GM12878 (cell line): Measurements from ENCODE around the gene KCNC1. TPM values are rescaled to one million over a fixed set of nuclear protein-coding genes. Genes with fewer than 3 reads are reported as not detected.

ENCODE experiments used
- ATAC-seq: fragments of 200-7000 bp; cut with Tn5 transposase; 3 replicates; pipeline ENCODE4 v1.9.1; 2020; ENCODE audit warnings: mild to moderate bottlenecking, moderate library complexity
- BruUV-seq: library from RNA; stranded (reverse); fragments of 400-500 nt; replicated peaks from 2 replicates; lab custom pipeline; 2021; lab: Mats Ljungman, UMichigan
- CTCF ChIA-PET: fragments of 300-600 bp; sonication (Branson Sonifier 250); formaldehyde crosslinking; extraction: SDS; loops from one replicate; lab custom pipeline; 2021; ENCODE audit warnings: inconsistent platforms; lab: Yijun Ruan, JAX
- POLR2A ChIA-PET: fragments of 350-600 bp; formaldehyde crosslinking; extraction: SDS; loops from one replicate; lab custom pipeline; 2021; ENCODE audit warnings: inconsistent platforms; lab: Charles Lee
- RAD21 ChIA-PET: fragments of 300-600 bp; sonication (Branson Sonifier 250); formaldehyde crosslinking; loops from one replicate; lab custom pipeline; 2023; ENCODE audit warnings: antibody characterized with exemption; ENCODE audit not compliant: unreplicated experiment; lab: Charles Lee
- SMC1A ChIA-PET: fragments of 300-600 bp; sonication (Branson Sonifier 250); formaldehyde crosslinking; loops from one replicate; lab custom pipeline; 2023; ENCODE audit not compliant: unreplicated experiment, uncharacterized antibody; lab: Charles Lee
- DNase-seq: peaks from one replicate; pipeline ENCODE4 v3.0.0-alpha.2; 2011; ENCODE audit warnings: low read depth, low spot score
- FAIRE-seq: peaks from 3 replicates; lab custom pipeline; 2011; peaks lifted over from hg19 to GRCh38; lab: Jason Lieb, UNC
- H2AFZ ChIP-seq: 2 replicates; pipeline ENCODE4 v1.6.0; 2011; ENCODE audit warnings: low read depth, low read length, control low read depth; ENCODE audit not compliant: control insufficient read depth
- H3K27ac ChIP-seq: 2 replicates; pipeline ENCODE4 v1.5.1; 2011; ENCODE audit warnings: control low read depth; ENCODE audit not compliant: control insufficient read depth, insufficient read depth
- H3K27me3 ChIP-seq, 2 experiments: replicated peaks in 1 of 2; 2 replicates each; pipeline versions ENCODE4 v1.6.0 to v1.6.1; 2011; ENCODE audit warnings: low read length in 1 of 2; ENCODE audit not compliant: control insufficient read depth in 2 of 2, insufficient read depth in 2 of 2
- H3K36me3 ChIP-seq, 2 experiments: 2 replicates each; pipeline ENCODE4 v1.5.1; 2011; ENCODE audit warnings: low read length in 1 of 2; ENCODE audit not compliant: control insufficient read depth in 2 of 2, insufficient read depth in 2 of 2
- H3K4me1 ChIP-seq: 2 replicates; pipeline ENCODE4 v1.6.1; 2011; ENCODE audit warnings: mild to moderate bottlenecking, low read length, moderate library complexity, mixed read lengths; ENCODE audit not compliant: control insufficient read depth, insufficient read depth
- H3K4me2 ChIP-seq: 2 replicates; pipeline ENCODE4 v1.6.0; 2011; ENCODE audit warnings: control low read depth; ENCODE audit not compliant: control insufficient read depth, insufficient read depth
- H3K4me3 ChIP-seq: fragments of 200-600 bp; sonication (generic); 2 replicates; pipeline ENCODE4 v1.5.1; 2016
- H3K79me2 ChIP-seq: 2 replicates; pipeline ENCODE4 v1.6.0; 2011; ENCODE audit warnings: low read length; ENCODE audit not compliant: control insufficient read depth, insufficient read depth
- H3K9ac ChIP-seq: 2 replicates; pipeline ENCODE4 v1.8.0; 2011; ENCODE audit warnings: low read length, control low read depth, mixed read lengths; ENCODE audit not compliant: control insufficient read depth, insufficient read depth
- H3K9me3 ChIP-seq: replicated peaks from 3 replicates; pipeline ENCODE4 v1.5.1; 2011; ENCODE audit warnings: mild to moderate bottlenecking, low read length; ENCODE audit not compliant: control insufficient read depth, insufficient read depth
- H4K20me1 ChIP-seq: 2 replicates; pipeline ENCODE4 v1.6.0; 2011; ENCODE audit not compliant: control insufficient read depth, insufficient read depth
- BCL11A ChIP-seq: IDR thresholded peaks from 2 replicates; pipeline ENCODE4 v1.6.1; 2011; ENCODE audit warnings: low read depth, low read length
- CEBPZ ChIP-seq: fragments of 150-350 bp; IDR thresholded peaks from 2 replicates; pipeline ENCODE4 v1.6.1; 2016; ENCODE audit warnings: low read depth, low read length
- CHD1 ChIP-seq: IDR thresholded peaks from 2 replicates; pipeline ENCODE4 v1.6.1; 2012; ENCODE audit warnings: low read depth, low read length, improper control_type of control experiment
- RCOR1 ChIP-seq: conservative IDR thresholded peaks from 2 replicates; pipeline ENCODE4 v1.6.1; 2012; ENCODE audit warnings: low read depth, low read length, improper control_type of control experiment
- RFX5 ChIP-seq: IDR thresholded peaks from 2 replicates; pipeline ENCODE4 v1.6.1; 2011; ENCODE audit warnings: low read depth, low read length, improper control_type of control experiment
- SP1 ChIP-seq: IDR thresholded peaks from one replicate; pipeline ENCODE4 v1.6.1; 2011; ENCODE audit warnings: low read depth, low read length
- TCF7 ChIP-seq: IDR thresholded peaks from 2 replicates; pipeline ENCODE4 v1.6.1; 2014; ENCODE audit warnings: antibody characterized with exemption, borderline replicate concordance
- WRNIP1 ChIP-seq: IDR thresholded peaks from 2 replicates; pipeline ENCODE4 v1.6.1; 2011; ENCODE audit warnings: low read depth, low read length, improper control_type of control experiment, borderline replicate concordance
- in situ Hi-C: fragments of 300-500 bp; cut with MboI; formaldehyde crosslinking; loops from 9 replicates; pipeline ENCODE4 v1.14.3; 2018; ENCODE audit warnings: mixed read lengths
- intact Hi-C: fragments of 100-400 bp; cut with micrococcal nuclease; formaldehyde crosslinking; loops from one replicate; pipeline ENCODE4 v1.14.2; 2022; ENCODE audit not compliant: unreplicated experiment
- polyA plus RNA-seq, 11 experiments: library from polyadenylated mRNA; depleted of rRNA in 4 of 11; unstranded in 6 of 11; stranded (reverse) in 5 of 11; fragments of >200 nt; fragmentation: Nextera tagmentation in 4 of 11; fragmentation: Illumina TruSeq in 1 of 11; extraction: Ambion mirVana in 4 of 11; extraction: Trizol in 1 of 11; gene quantifications; 1 replicate in 1 of 11; 2 replicates in 10 of 11; pipeline versions ENCODE4 v1.2.1 to v1.2.3, GENCODE V29; 2011 to 2016; ENCODE audit warnings: inconsistent platforms in 2 of 11, missing spikeins in 2 of 11, low read depth in 1 of 11
- total RNA-seq, 4 experiments: library from RNA; depleted of rRNA in 3 of 4; stranded (reverse); fragments of >200 nt in 3 of 4; fragmentation: Illumina TruSeq in 1 of 4; extraction: Trizol in 1 of 4; gene quantifications; 2 replicates each; pipeline versions ENCODE4 v1.2.1 to v1.2.3, GENCODE V29; 2013 to 2021

The KCNC1 gene
- total and polyA plus RNA-seq, 10 of the 15 experiments (the other 5 are each of a cell fraction or from before 2014, with no cell fraction given): 0.27 to 0.34 TPM; not detected in 8

- ChIA-PET POLR2A (no interaction called here), SMC1A (no interaction called here), RAD21 (no interaction called here), CTCF (no interaction called here)
- no peaks in the 10 kb centered on the region; a peak in 1 of 4 replicates for H3K36me3 ChIP-seq
- no peak overlapping the region for H3K4me2 ChIP-seq
- H3K4me3 ChIP-seq: no peak overlapping the region
- no peaks in the 10 kb centered on the region for H3K4me1 ChIP-seq
- no peaks in the 10 kb centered on the region for H3K9me3 ChIP-seq
- no peaks in the 10 kb centered on the region for H3K79me2 ChIP-seq
- no peak for DNase-seq
- no peak for ATAC-seq
- BruUV-seq: no TSS peak
- H2AFZ ChIP-seq: no peak overlapping the region
- TF ChIP-seq RFX5: no peak
- no peak for TF ChIP-seq CHD1
- no peak for TF ChIP-seq CEBPZ
- TF ChIP-seq SP1: no peak
- TF ChIP-seq TCF7: no peak
- no peak for TF ChIP-seq WRNIP1
- TF ChIP-seq BCL11A: no peak
- no peak for TF ChIP-seq RCOR1
- no peak for FAIRE-seq
- no peaks in the 10 kb centered on the region for H4K20me1 ChIP-seq
- in situ Hi-C loops (no loop called here), intact Hi-C loops (no loop called here)
- H3K9ac ChIP-seq: no peak overlapping the region
- no peaks in the 10 kb centered on the region for H3K27me3 ChIP-seq
- no peak overlapping the region for H3K27ac ChIP-seq
These were observed 56.6 kb downstream of the KCNC1 start for GRCh38 chr11:17791144-17791543.
